GM21367 (cell line): Measurements from ENCODE around the gene MYOM1.

ENCODE experiments used
- ATAC-seq: cut with Tn5 transposase; IDR thresholded peaks from one replicate; pipeline ENCODE4 v1.9.1; 2021; ENCODE audit not compliant: unreplicated experiment

Gene MYOM1

GRCh38 chr18:3153107-3153704, 66.6 kb downstream of the MYOM1 start:
- peak; percentile 43 for ATAC-seq

- ATAC-seq: no peak
Observed at GRCh38 chr18:3152294-3152693, 67.5 kb downstream of the MYOM1 start.

GRCh38 chr18:3151399-3152264, 68.1 kb downstream of the MYOM1 start:
- ATAC-seq: no peak

- no peak for ATAC-seq
Observed at GRCh38 chr18:3150688-3151087, 69.1 kb downstream of the MYOM1 start.

- ATAC-seq: no peak
Observed at GRCh38 chr18:3150274-3150673, 69.5 kb downstream of the MYOM1 start.

GRCh38 chr18:3148930-3149535, 70.7 kb downstream of the MYOM1 start:
- ATAC-seq: no peak

GRCh38 chr18:3147935-3148554, 71.7 kb downstream of the MYOM1 start:
- ATAC-seq: no peak

GRCh38 chr18:3140986-3141639, 78.7 kb downstream of the MYOM1 start:
- ATAC-seq: no peak

- no peak for ATAC-seq
Observed at GRCh38 chr18:3140342-3140741, 79.4 kb downstream of the MYOM1 start.

- ATAC-seq: no peak
Observed at GRCh38 chr18:3139406-3139805, 80.4 kb downstream of the MYOM1 start.

GRCh38 chr18:3138274-3138975, 81.3 kb downstream of the MYOM1 start:
- ATAC-seq: no peak

GRCh38 chr18:3135536-3135935, 84.2 kb downstream of the MYOM1 start:
- no peak for ATAC-seq

- no peak for ATAC-seq
Observed at GRCh38 chr18:3132700-3133099, 87.1 kb downstream of the MYOM1 start.

- no peak for ATAC-seq
Observed at GRCh38 chr18:3130344-3130743, 89.4 kb downstream of the MYOM1 start.

- ATAC-seq: peak; percentile 90
Observed at GRCh38 chr18:3129053-3129864, 90.5 kb downstream of the MYOM1 start.

GRCh38 chr18:3126457-3127097, 93.2 kb downstream of the MYOM1 start:
- ATAC-seq: no peak

GRCh38 chr18:3124822-3125221, 94.9 kb downstream of the MYOM1 start:
- no peak for ATAC-seq

GRCh38 chr18:3122851-3123250, 96.9 kb downstream of the MYOM1 start:
- ATAC-seq: no peak

GRCh38 chr18:3121259-3121658, 98.5 kb downstream of the MYOM1 start:
- ATAC-seq: no peak
